Fibroblast of lung (primary cell): ENCODE results near the gene RNF180. TPM values are rescaled to one million over a fixed set of nuclear protein-coding genes. Genes with fewer than 3 reads are reported as not detected.

Experiments used
- DNase-seq, 2 donors: peaks; one replicate each; pipeline versions ENCODE4 v3.0.0 to v3.0.0-alpha.2; 2010; ENCODE audit warnings: low read depth in 2 of 2
- H2AFZ ChIP-seq: 2 replicates; pipeline ENCODE4 v1.5.1; 2012; ENCODE audit warnings: low read length, control low read depth, inconsistent platforms
- H3K27ac ChIP-seq: 2 replicates; pipeline ENCODE4 v1.5.1; 2011; ENCODE audit warnings: low read length, control low read depth; ENCODE audit not compliant: insufficient read depth
- H3K27me3 ChIP-seq: 2 replicates; pipeline ENCODE4 v1.5.1; 2011; ENCODE audit warnings: mild to moderate bottlenecking, low read length; ENCODE audit not compliant: control insufficient read depth, insufficient read depth
- H3K36me3 ChIP-seq: 2 replicates; pipeline ENCODE4 v1.5.1; 2011; ENCODE audit warnings: low read length; ENCODE audit not compliant: control insufficient read depth, insufficient read depth
- H3K4me1 ChIP-seq: 2 replicates; pipeline ENCODE4 v1.5.1; 2011; ENCODE audit warnings: low read length; ENCODE audit not compliant: control insufficient read depth, insufficient read depth; ENCODE audit errors: extremely low read depth
- H3K4me2 ChIP-seq: 2 replicates; pipeline ENCODE4 v1.5.1; 2011; ENCODE audit warnings: low read length, control low read depth; ENCODE audit not compliant: insufficient read depth; ENCODE audit errors: extremely low read depth
- H3K4me3 ChIP-seq, 4 experiments: fragments of 200-600 bp in 1 of 4; sonication (generic) in 1 of 4; replicated peaks in 1 of 4; 2 replicates each; pipeline ENCODE4 v1.5.1; 2011 to 2016; ENCODE audit warnings: low read length in 4 of 4, low read depth in 3 of 4, mild to moderate bottlenecking in 3 of 4, control low read depth in 2 of 4, inconsistent platforms in 1 of 4, mixed read lengths in 1 of 4; ENCODE audit not compliant: insufficient read depth in 1 of 4; ENCODE audit errors: control extremely low read depth in 1 of 4
- H3K79me2 ChIP-seq: 2 replicates; pipeline ENCODE4 v1.5.1; 2012; ENCODE audit warnings: mild to moderate bottlenecking, low read length, inconsistent platforms; ENCODE audit not compliant: control insufficient read depth, insufficient read depth
- H3K9ac ChIP-seq: 2 replicates; pipeline ENCODE4 v1.5.1; 2011; ENCODE audit warnings: mild to moderate bottlenecking, low read length, control low read depth; ENCODE audit not compliant: insufficient read depth
- H3K9me3 ChIP-seq: 2 replicates; pipeline ENCODE4 v1.5.1; 2012; ENCODE audit warnings: low read depth, low read length; ENCODE audit not compliant: control insufficient read depth, insufficient read depth
- H4K20me1 ChIP-seq: 2 replicates; pipeline ENCODE4 v1.5.1; 2011; ENCODE audit warnings: low read length; ENCODE audit not compliant: control insufficient read depth, insufficient read depth; ENCODE audit errors: extremely low read depth
- CTCF ChIP-seq, 2 donors: IDR thresholded peaks in 1 of 2; conservative IDR thresholded peaks in 1 of 2; 1 replicate in 1 of 2; 2 replicates in 1 of 2; pipeline ENCODE4 v1.5.1; 2011 to 2012; ENCODE audit warnings: low read length in 2 of 2, control low read depth in 1 of 2, inconsistent platforms in 1 of 2, low read depth in 1 of 2, mild to moderate bottlenecking in 1 of 2
- EZH2 ChIP-seq: IDR thresholded peaks from 2 replicates; pipeline ENCODE4 v1.5.1; 2012; ENCODE audit warnings: low read length, control low read depth, mild to moderate bottlenecking; ENCODE audit errors: missing control alignments
- polyA plus RNA-seq, 2 donors: library from polyadenylated mRNA; depleted of rRNA in 1 of 2; stranded (reverse) in 1 of 2; unstranded in 1 of 2; fragments of >200 nt; gene quantifications; 2 replicates each; pipeline ENCODE4 v1.2.1, GENCODE V29; 2011 to 2012; ENCODE audit warnings: missing spikeins in 1 of 2
- total RNA-seq: library from RNA; depleted of rRNA; stranded (reverse); fragments of >200 nt; gene quantifications from 2 replicates; pipeline ENCODE4 v1.2.1, GENCODE V29; 2014

The RNF180 gene
- total and polyA plus RNA-seq, 2 donors (not counting 1 experiment from before 2014, with no cell fraction given) = 2.3 to 2.6 TPM

GRCh38 chr5:64181440-64181839, 15.8 kb downstream of the RNF180 start:
- Histone ChIP-seq H3K4me2 (no peak overlapping the region), H3K79me2 (no peaks in the 10 kb centered on the region), H2AFZ (peak overlapping the region; percentile 33), H4K20me1 (no peaks in the 10 kb centered on the region), H3K9me3 (no peaks in the 10 kb centered on the region), H3K27ac (no peak overlapping the region), H3K9ac (no peak overlapping the region), H3K4me1 (no peaks in the 10 kb centered on the region), H3K36me3 (no peaks in the 10 kb centered on the region), H3K4me3 (no peak overlapping the region), H3K27me3 (no peaks in the 10 kb centered on the region)
- DNase-seq = no peak
- no peak for TF ChIP-seq CTCF (conservative IDR thresholded peaks at IDR 0.05 in 1 of 2, IDR thresholded peaks at IDR 0.05 in 1 of 2; ENCODE audit: low read depth in 1 of 2, low read length in 2 of 2)
- no peak for TF ChIP-seq EZH2

- Histone ChIP-seq H3K4me1 (no peaks in the 10 kb centered on the region), H3K9me3 (no peaks in the 10 kb centered on the region), H3K9ac (no peak overlapping the region), H2AFZ (no peak overlapping the region), H3K27ac (no peak overlapping the region), H4K20me1 (no peaks in the 10 kb centered on the region), H3K79me2 (no peaks in the 10 kb centered on the region), H3K4me3 (no peak overlapping the region), H3K36me3 (no peaks in the 10 kb centered on the region), H3K27me3 (no peaks in the 10 kb centered on the region), H3K4me2 (no peak overlapping the region)
- TF ChIP-seq EZH2 = no peak
- no peak for TF ChIP-seq CTCF (conservative IDR thresholded peaks at IDR 0.05 in 1 of 2, IDR thresholded peaks at IDR 0.05 in 1 of 2; ENCODE audit: low read depth in 1 of 2, low read length in 2 of 2)
- DNase-seq = no peak
Observed at GRCh38 chr5:64183956-64184355, 18.3 kb downstream of the RNF180 start.

GRCh38 chr5:64184832-64185231, 19.2 kb downstream of the RNF180 start:
- Histone ChIP-seq H2AFZ (no peak overlapping the region), H4K20me1 (no peaks in the 10 kb centered on the region), H3K4me3 (no peak overlapping the region), H3K27ac (no peak overlapping the region), H3K4me1 (no peaks in the 10 kb centered on the region), H3K36me3 (no peaks in the 10 kb centered on the region), H3K27me3 (no peaks in the 10 kb centered on the region), H3K4me2 (no peak overlapping the region), H3K9me3 (no peaks in the 10 kb centered on the region), H3K79me2 (no peaks in the 10 kb centered on the region), H3K9ac (no peak overlapping the region)
- DNase-seq = no peak
- TF ChIP-seq CTCF (conservative IDR thresholded peaks at IDR 0.05 in 1 of 2, IDR thresholded peaks at IDR 0.05 in 1 of 2; ENCODE audit: low read depth in 1 of 2, low read length in 2 of 2) (no peak), EZH2 (no peak)
